ENCODE data around the gene PLCXD3.

DNA sequence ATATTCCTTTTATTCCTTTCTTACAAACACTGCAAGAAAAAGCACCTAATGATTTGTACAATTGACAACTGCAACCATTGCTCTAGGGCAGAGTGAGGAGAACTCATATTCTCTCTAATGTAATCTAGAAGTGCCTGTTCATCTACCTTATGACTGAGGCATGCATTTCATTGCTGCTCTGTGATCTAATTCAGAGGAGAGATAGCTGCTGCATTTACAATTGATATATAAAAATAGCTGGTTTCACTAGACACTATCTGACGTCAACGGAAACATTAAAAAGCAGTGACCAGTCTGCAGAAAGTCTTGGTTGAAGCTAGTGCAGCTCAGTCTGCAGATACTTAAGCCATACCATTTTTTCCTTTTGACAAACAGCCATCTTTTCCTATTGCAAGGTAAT is 224.2 kb downstream of the PLCXD3 start:
- TF ChIP-seq, protein P1, sequence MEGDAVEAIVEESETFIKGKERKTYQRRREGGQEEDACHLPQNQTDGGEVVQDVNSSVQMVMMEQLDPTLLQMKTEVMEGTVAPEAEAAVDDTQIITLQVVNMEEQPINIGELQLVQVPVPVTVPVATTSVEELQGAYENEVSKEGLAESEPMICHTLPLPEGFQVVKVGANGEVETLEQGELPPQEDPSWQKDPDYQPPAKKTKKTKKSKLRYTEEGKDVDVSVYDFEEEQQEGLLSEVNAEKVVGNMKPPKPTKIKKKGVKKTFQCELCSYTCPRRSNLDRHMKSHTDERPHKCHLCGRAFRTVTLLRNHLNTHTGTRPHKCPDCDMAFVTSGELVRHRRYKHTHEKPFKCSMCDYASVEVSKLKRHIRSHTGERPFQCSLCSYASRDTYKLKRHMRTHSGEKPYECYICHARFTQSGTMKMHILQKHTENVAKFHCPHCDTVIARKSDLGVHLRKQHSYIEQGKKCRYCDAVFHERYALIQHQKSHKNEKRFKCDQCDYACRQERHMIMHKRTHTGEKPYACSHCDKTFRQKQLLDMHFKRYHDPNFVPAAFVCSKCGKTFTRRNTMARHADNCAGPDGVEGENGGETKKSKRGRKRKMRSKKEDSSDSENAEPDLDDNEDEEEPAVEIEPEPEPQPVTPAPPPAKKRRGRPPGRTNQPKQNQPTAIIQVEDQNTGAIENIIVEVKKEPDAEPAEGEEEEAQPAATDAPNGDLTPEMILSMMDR (IDR thresholded peaks at IDR 0.05), result no peak
- TF ChIP-seq EP300 (IDR thresholded peaks at IDR 0.05), result no peak
- no peak for TF ChIP-seq POLR2AphosphoS5 (IDR thresholded peaks at IDR 0.05)

All from upper lobe of left lung (tissue), 4 donors.